Body of pancreas (tissue), 4 donors: ENCODE results near the gene MAPK9. TPM values are rescaled to one million over a fixed set of nuclear protein-coding genes. Genes with fewer than 3 reads are reported as not detected.

Experiments used
- ATAC-seq: fragments of 150-250 bp; one replicate; pipeline ENCODE4 v1.9.1; 2016
- DNase-seq, 4 donors: peaks; one replicate each; pipeline ENCODE4 v3.0.0-alpha.2; 2019
- H3K27ac ChIP-seq, 4 donors: fragments of 200-600 bp; sonication (generic); 1 replicate in 3 of 4; 2 replicates in 1 of 4; pipeline versions ENCODE4 v1.5.1 to v1.6.1; 2016 to 2019; ENCODE audit warnings: mild to moderate bottlenecking in 1 of 4, mixed read lengths in 1 of 4, moderate library complexity in 1 of 4
- H3K27me3 ChIP-seq, 2 donors: fragments of 200-600 bp; sonication (generic); one replicate each; pipeline ENCODE4 v1.6.0; 2016; ENCODE audit warnings: mild to moderate bottlenecking in 1 of 2
- H3K36me3 ChIP-seq, 2 donors: fragments of 200-600 bp; sonication (generic); replicated peaks in 1 of 2; 2 replicates each; pipeline ENCODE4 v1.5.1; 2016; ENCODE audit warnings: low read depth in 2 of 2; ENCODE audit not compliant: insufficient read depth in 1 of 2
- H3K4me1 ChIP-seq: fragments of 200-600 bp; sonication (generic); one replicate; pipeline ENCODE4 v1.6.0; 2016
- H3K4me3 ChIP-seq, 2 donors: fragments of 200-600 bp; sonication (generic); 1 replicate in 1 of 2; 2 replicates in 1 of 2; pipeline ENCODE4 v1.5.1; 2016 to 2019
- H3K9me3 ChIP-seq, 3 donors: fragments of 200-600 bp; sonication (generic); 1 replicate in 2 of 3; 2 replicates in 1 of 3; pipeline ENCODE4 v1.5.1; 2016
- POLR2A ChIP-seq, 3 donors: fragments of 450-650 bp; IDR thresholded peaks; one replicate each; pipeline ENCODE4 v1.6.1; 2016; ENCODE audit warnings: antibody characterized with exemption in 3 of 3, mild to moderate bottlenecking in 2 of 3
- WGBS, 2 donors: methylation state at CpG; one replicate each; pipeline ENCODE4 v1.1.5; 2017; 5-methylcytosine and 5-hydroxymethylcytosine counted together
- intact Hi-C: fragments of 100-400 bp; cut with DNase I; formaldehyde crosslinking; loops from one replicate; pipeline ENCODE4 v1.15.1; 2023
- total RNA-seq, 2 donors: library from RNA; depleted of rRNA; stranded (reverse); fragments of >200 nt; gene quantifications; one replicate each; pipeline ENCODE4 v1.1.0, GENCODE V29; 2016
- TF ChIP-seq, protein P1 (sequence below), 7 experiments: fragments of 450-650 bp in 4 of 7; fragments of 200-600 bp in 3 of 7; sonication (generic) in 3 of 7; IDR thresholded peaks; one replicate each; pipeline ENCODE4 v1.5.1; 2016 to 2019; ENCODE audit warnings: antibody characterized with exemption in 7 of 7

The MAPK9 gene
- total RNA-seq, 2 donors from 2014 or later: 20.4 to 33.2 TPM

DNA sequence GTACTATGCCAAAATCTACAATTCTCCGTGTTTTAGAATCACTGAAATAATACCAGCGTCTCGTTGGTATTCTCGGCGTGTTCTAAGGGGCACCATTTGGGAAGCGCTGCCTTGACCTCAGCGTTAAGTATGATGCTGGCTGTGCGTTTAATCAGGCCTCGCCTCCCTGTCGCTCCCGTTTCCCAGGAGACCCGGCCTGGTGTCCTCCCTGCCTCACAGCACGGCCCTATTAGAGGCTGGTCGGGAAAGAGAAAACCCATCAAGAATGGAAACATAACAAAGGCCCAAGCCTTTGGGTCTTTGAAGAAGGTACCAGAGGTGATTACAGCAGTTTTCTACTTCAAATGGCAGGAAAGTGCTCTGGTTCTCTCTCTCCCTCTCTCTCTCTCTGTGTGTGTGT, 31.3 kb upstream of the MAPK9 start:
- H3K4me1 ChIP-seq: no peaks in the 10 kb centered on the region
- H3K9me3 ChIP-seq: no peaks in the 10 kb centered on the region
- DNase-seq (no peak), ATAC-seq (no peak)
- no peaks in the 10 kb centered on the region for H3K27me3 ChIP-seq
- TF ChIP-seq, protein P1, sequence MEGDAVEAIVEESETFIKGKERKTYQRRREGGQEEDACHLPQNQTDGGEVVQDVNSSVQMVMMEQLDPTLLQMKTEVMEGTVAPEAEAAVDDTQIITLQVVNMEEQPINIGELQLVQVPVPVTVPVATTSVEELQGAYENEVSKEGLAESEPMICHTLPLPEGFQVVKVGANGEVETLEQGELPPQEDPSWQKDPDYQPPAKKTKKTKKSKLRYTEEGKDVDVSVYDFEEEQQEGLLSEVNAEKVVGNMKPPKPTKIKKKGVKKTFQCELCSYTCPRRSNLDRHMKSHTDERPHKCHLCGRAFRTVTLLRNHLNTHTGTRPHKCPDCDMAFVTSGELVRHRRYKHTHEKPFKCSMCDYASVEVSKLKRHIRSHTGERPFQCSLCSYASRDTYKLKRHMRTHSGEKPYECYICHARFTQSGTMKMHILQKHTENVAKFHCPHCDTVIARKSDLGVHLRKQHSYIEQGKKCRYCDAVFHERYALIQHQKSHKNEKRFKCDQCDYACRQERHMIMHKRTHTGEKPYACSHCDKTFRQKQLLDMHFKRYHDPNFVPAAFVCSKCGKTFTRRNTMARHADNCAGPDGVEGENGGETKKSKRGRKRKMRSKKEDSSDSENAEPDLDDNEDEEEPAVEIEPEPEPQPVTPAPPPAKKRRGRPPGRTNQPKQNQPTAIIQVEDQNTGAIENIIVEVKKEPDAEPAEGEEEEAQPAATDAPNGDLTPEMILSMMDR (IDR thresholded peaks at IDR 0.05): no peak
- TF ChIP-seq POLR2A (IDR thresholded peaks at IDR 0.05): no peak
- 88 to 91% methylated on average over 14 of the region's 14 CpGs for WGBS, 2 donors
- H3K4me3 ChIP-seq: no peak overlapping the region
- intact Hi-C loops: no loop called here
- H3K36me3 ChIP-seq: no peaks in the 10 kb centered on the region
- H3K27ac ChIP-seq: no peak overlapping the region

DNA sequence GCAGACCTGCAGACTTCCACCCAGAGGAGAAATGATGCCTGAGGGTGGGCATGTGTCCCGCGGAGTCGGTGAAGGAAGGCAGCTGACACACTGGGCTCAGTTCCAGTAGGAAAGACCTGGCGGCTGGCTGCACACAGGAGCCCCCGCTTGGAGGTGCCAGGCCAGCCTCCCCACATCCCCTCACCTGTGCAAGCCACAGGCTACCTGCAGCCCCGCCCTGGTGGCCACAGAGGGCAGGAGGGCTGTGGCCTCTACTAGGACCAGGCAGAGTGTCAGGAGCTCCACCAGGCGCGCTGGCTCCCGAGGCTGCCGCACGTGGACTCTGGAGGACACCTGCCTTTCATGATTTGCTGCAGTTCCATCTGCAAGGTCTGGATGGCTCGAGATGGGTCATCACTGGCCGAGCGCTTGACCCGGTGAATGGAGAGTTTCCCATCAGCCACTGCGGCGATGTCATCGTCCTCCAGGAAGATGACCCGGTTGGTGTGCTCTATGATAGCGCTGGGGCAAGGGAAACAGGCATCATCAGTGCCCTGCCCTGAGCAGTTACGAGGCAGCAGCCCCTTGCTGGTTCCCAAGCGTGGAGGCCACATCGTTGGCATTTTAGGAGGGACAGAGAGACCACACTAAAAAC, 26.7 kb upstream of the MAPK9 start:
- Histone ChIP-seq H3K27me3 (no peaks in the 10 kb centered on the region), H3K36me3 (no peaks in the 10 kb centered on the region), H3K27ac (no peak overlapping the region), H3K4me3 (no peak overlapping the region), H3K9me3 (no peaks in the 10 kb centered on the region), H3K4me1 (no peaks in the 10 kb centered on the region)
- TF ChIP-seq POLR2A (IDR thresholded peaks at IDR 0.05): no peak
- TF ChIP-seq, protein P1 (IDR thresholded peaks at IDR 0.05): no peak
- WGBS, 2 donors: 90 to 96% methylated on average over 10 to 23 of the region's 23 CpGs
- intact Hi-C loops: no loop called here
- DNase-seq: no peak
- ATAC-seq: no peak

DNA sequence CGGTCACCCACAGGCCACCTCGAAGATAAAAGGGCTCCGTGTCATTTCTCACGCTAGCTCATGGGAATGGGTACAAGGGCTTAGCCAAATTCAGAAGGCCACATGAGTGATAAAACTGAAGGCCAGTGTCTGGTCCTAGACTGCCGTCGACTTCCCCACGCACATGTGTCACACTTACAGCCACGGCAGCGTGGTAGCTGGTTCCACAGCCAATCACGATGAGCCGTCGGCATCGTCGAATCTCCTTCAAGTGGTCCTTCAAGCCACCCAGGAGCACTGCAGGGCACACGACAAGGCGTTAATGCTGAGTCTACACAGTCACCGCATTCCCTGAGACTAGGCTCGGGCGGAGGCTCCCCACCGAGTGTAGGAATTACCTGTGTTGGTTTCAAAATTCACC, 24.7 kb upstream of the MAPK9 start:
- no peak overlapping the region for H3K4me3 ChIP-seq

DNA sequence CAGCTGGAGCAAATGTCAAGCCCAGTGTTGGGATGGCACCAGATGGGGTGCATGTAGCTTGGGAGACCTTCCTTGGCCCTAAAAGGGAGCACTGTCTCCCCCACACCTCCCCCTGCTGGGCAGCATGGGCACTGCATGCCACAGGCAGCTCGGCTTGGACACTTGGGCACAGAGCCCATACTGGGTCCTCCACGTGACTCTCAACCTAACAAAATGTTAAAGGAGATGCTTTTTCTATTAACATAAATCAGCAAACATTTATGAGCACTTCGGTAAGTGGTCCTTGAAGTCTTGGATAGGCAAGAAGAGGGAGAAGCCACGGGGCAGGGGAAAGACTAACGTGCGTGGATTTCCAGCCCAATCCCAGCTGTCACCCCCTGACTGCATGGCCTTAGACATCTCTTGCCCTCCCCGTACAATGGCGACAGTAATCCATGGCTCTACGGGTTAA, 23.9 kb upstream of the MAPK9 start:
- TF ChIP-seq, protein P1 (IDR thresholded peaks at IDR 0.05): peak; percentile 77 to 96 (median 89)
- no peak for TF ChIP-seq POLR2A (IDR thresholded peaks at IDR 0.05)
- no peaks in the 10 kb centered on the region for H3K36me3 ChIP-seq
- no peak overlapping the region for H3K4me3 ChIP-seq
- WGBS, 2 donors: 44 to 49% methylated on average over 9 of the region's 9 CpGs
- DNase-seq (peak; percentile 68 to 84 (median 74)), ATAC-seq (peak; percentile 82)
- intact Hi-C loops: no loop called here
- H3K27me3 ChIP-seq: no peaks in the 10 kb centered on the region
- no peaks in the 10 kb centered on the region for H3K4me1 ChIP-seq
- no peaks in the 10 kb centered on the region for H3K9me3 ChIP-seq
- H3K27ac ChIP-seq: no peak overlapping the region

More for the DNA sequence above, 24.7 kb upstream of the MAPK9 start:
- no peaks in the 10 kb centered on the region for H3K27me3 ChIP-seq
- no peaks in the 10 kb centered on the region for H3K9me3 ChIP-seq
- intact Hi-C loops: no loop called here
- H3K4me1 ChIP-seq: no peaks in the 10 kb centered on the region
- DNase-seq (no peak), ATAC-seq (no peak)
- TF ChIP-seq POLR2A (IDR thresholded peaks at IDR 0.05): no peak
- TF ChIP-seq, protein P1 (IDR thresholded peaks at IDR 0.05): no peak
- WGBS, 2 donors: 86 to 88% methylated on average over 17 to 20 of the region's 20 CpGs
- no peak overlapping the region for H3K27ac ChIP-seq
- no peaks in the 10 kb centered on the region for H3K36me3 ChIP-seq
